Limb (tissue), 2 donors: ENCODE measurements around the gene TBXT.
"Not testable (repeated sequence)": the region's sequence is repeated elsewhere in the genome, so short reads cannot be mapped to it uniquely, and the experiment has no call there.

Source experiments
- DNase-seq, 2 donors: peaks; one replicate each; pipeline ENCODE4 v3.0.0-alpha.2; 2016; ENCODE audit errors: extremely low spot score in 2 of 2

TBXT gene

GRCh38 chr6:166167801-166168615 is at the start of gene TBXT:
Gene TBXT, minus strand, starts transcription at chr6:166167851. Its CDS starts 260 bp downstream, at chr6:166167591.
- DNase-seq = peak in 1 of 2 donors; percentile 47

GRCh38 chr6:166207284-166207561 is 39.6 kb upstream of the TBXT start:
- DNase-seq = no peak

- no peak for DNase-seq
Observed at GRCh38 chr6:166206510-166207283, 39.0 kb upstream of the TBXT start.

- no peak for DNase-seq
Observed at GRCh38 chr6:166206066-166206465, 38.4 kb upstream of the TBXT start.

GRCh38 chr6:166204852-166205650 is 37.4 kb upstream of the TBXT start:
- DNase-seq = no peak

- no peak for DNase-seq
Observed at GRCh38 chr6:166203641-166204222, 36.1 kb upstream of the TBXT start.

GRCh38 chr6:166203003-166203640 is 35.5 kb upstream of the TBXT start:
- no peak for DNase-seq

- no peak for DNase-seq
Observed at GRCh38 chr6:166202321-166202733, 34.7 kb upstream of the TBXT start.

- no peak for DNase-seq
Observed at GRCh38 chr6:166201878-166202277, 34.2 kb upstream of the TBXT start.

- no peak for DNase-seq
Observed at GRCh38 chr6:166197361-166197760, 29.7 kb upstream of the TBXT start.

GRCh38 chr6:166195860-166196238 is 28.2 kb upstream of the TBXT start:
- DNase-seq = no peak

GRCh38 chr6:166194914-166195859 is 27.5 kb upstream of the TBXT start:
- no peak for DNase-seq

- no peak for DNase-seq
Observed at GRCh38 chr6:166192557-166192956, 24.9 kb upstream of the TBXT start.

GRCh38 chr6:166192136-166192535 is 24.5 kb upstream of the TBXT start:
- no peak for DNase-seq

- no peak for DNase-seq
Observed at GRCh38 chr6:166179704-166180103, 12.1 kb upstream of the TBXT start.

- no peak for DNase-seq
Observed at GRCh38 chr6:166176106-166176505, 8.5 kb upstream of the TBXT start.

GRCh38 chr6:166175093-166175492 is 7.4 kb upstream of the TBXT start:
- DNase-seq = not testable (repeated sequence)

- no peak for DNase-seq
Observed at GRCh38 chr6:166174031-166174430, 6.4 kb upstream of the TBXT start.

GRCh38 chr6:166173281-166173951 is 5.8 kb upstream of the TBXT start:
- no peak for DNase-seq

- DNase-seq = no peak
Observed at GRCh38 chr6:166172546-166172945, 4.9 kb upstream of the TBXT start.
